SK-N-SH (cell line): ENCODE results near the gene C3orf38.
A peak's percentile ranks its signal among the peaks of the same experiment; 100 is the strongest.

ENCODE experiments used
- CHD2 ChIP-seq: fragments of 150-350 bp; IDR thresholded peaks from 2 replicates; pipeline ENCODE4 v1.6.1; 2018; ENCODE audit warnings: low read length; ENCODE audit not compliant: partially characterized antibody
- CTCF ChIP-seq: fragments of 200-600 bp; sonication (generic); IDR thresholded peaks from 2 replicates; pipeline ENCODE4 v1.6.1; 2017; ENCODE audit warnings: antibody characterized with exemption, mild to moderate bottlenecking, moderate library complexity
- GABPA ChIP-seq: IDR thresholded peaks from 2 replicates; pipeline ENCODE4 v1.4.0; 2012; ENCODE audit warnings: low read depth, mild to moderate bottlenecking
- JUND ChIP-seq: IDR thresholded peaks from 2 replicates; pipeline ENCODE4 v1.4.0; 2012
- NFIC ChIP-seq: IDR thresholded peaks from 2 replicates; pipeline ENCODE4 v1.4.0; 2012; ENCODE audit warnings: borderline replicate concordance
- POLR2AphosphoS5 ChIP-seq: IDR thresholded peaks from 2 replicates; pipeline ENCODE4 v1.6.1; 2012; ENCODE audit warnings: low read depth, low read length
- TCF12 ChIP-seq: IDR thresholded peaks from 2 replicates; pipeline ENCODE4 v1.4.0; 2012
- USF2 ChIP-seq: fragments of 150-350 bp; IDR thresholded peaks from 2 replicates; pipeline ENCODE4 v1.6.1; 2017; ENCODE audit warnings: antibody characterized with exemption, low read length, low read depth, borderline replicate concordance
- ZBTB33 ChIP-seq: IDR thresholded peaks from 2 replicates; pipeline ENCODE4 v1.4.0; 2012; ENCODE audit warnings: low read depth, borderline replicate concordance

- TF ChIP-seq POLR2AphosphoS5 (peak; percentile 81), USF2 (no peak), CHD2 (no peak), CTCF (no peak), TCF12 (no peak; the same call in 1 of the 2 replicates), ZBTB33 (no peak), JUND (no peak), NFIC (peak; percentile 38; the same call in 1 of the 2 replicates), GABPA (peak; percentile 95)
These were observed at the start of gene C3orf38 for GRCh38 chr3:88149509-88150362.
